Esophagus squamous epithelium (tissue), 5 donors: ENCODE measurements around the gene CYSRT1. TPM values are rescaled to one million over a fixed set of nuclear protein-coding genes. Genes with fewer than 3 reads are reported as not detected.

ENCODE experiments used
- DNase-seq: peaks from one replicate; lab custom pipeline; 2025; lab: John Stamatoyannopoulos, UW
- H3K27ac ChIP-seq, 4 donors: fragments of 200-600 bp; sonication (generic); one replicate each; pipeline ENCODE4 v1.5.1; 2016 to 2019; ENCODE audit warnings: mild to moderate bottlenecking in 1 of 4
- H3K27me3 ChIP-seq, 4 donors: fragments of 200-600 bp; sonication (generic); 1 replicate in 3 of 4; 2 replicates in 1 of 4; pipeline versions ENCODE4 v1.5.1 to v1.6.0; 2017 to 2021; ENCODE audit warnings: antibody characterized with exemption in 1 of 4
- H3K36me3 ChIP-seq, 3 donors: fragments of 200-600 bp; sonication (generic); one replicate each; pipeline ENCODE4 v1.5.1; 2016 to 2019
- H3K4me1 ChIP-seq, 3 donors: fragments of 200-600 bp; sonication (generic); one replicate each; pipeline ENCODE4 v1.5.1; 2017 to 2019
- H3K4me3 ChIP-seq, 4 donors: fragments of 200-600 bp; sonication (generic); 1 replicate in 3 of 4; 2 replicates in 1 of 4; pipeline ENCODE4 v1.5.1; 2016 to 2019; ENCODE audit warnings: mild to moderate bottlenecking in 2 of 4, moderate library complexity in 1 of 4
- H3K9me3 ChIP-seq, 3 donors: fragments of 200-600 bp; sonication (generic); one replicate each; pipeline ENCODE4 v1.5.1; 2016 to 2019
- CTCF ChIP-seq, 6 experiments: fragments of 450-650 bp in 4 of 6; fragments of 200-600 bp in 2 of 6; sonication (generic) in 2 of 6; IDR thresholded peaks; one replicate each; pipeline ENCODE4 v1.5.1; 2016 to 2019; ENCODE audit warnings: antibody characterized with exemption in 6 of 6, mild to moderate bottlenecking in 4 of 6, moderate library complexity in 4 of 6
- POLR2A ChIP-seq, 4 donors: fragments of 450-650 bp; IDR thresholded peaks; one replicate each; pipeline ENCODE4 v1.6.1; 2017; ENCODE audit warnings: antibody characterized with exemption in 4 of 4, mild to moderate bottlenecking in 4 of 4, moderate library complexity in 3 of 4
- WGBS, 2 donors: methylation state at CpG; one replicate each; pipeline ENCODE4 v1.1.5; 2018; 5-methylcytosine and 5-hydroxymethylcytosine counted together
- intact Hi-C: fragments of 100-400 bp; cut with DNase I; formaldehyde crosslinking; loops from one replicate; pipeline ENCODE4 v1.15.0; 2022
- total RNA-seq, 4 donors: library from RNA; depleted of rRNA; stranded (reverse); fragments of >200 nt; gene quantifications; one replicate each; pipeline ENCODE4 v1.1.0, GENCODE V29; 2016
- donor health status: DM: yes; HTN: yes; CAD: no.

The CYSRT1 gene
- total RNA-seq, 4 donors from 2014 or later = 114 to 301 (median 152) TPM

- Histone ChIP-seq H3K27ac (no peak overlapping the region), H3K27me3 (no peaks in the 10 kb centered on the region), H3K4me3 (no peak overlapping the region), H3K4me1 (peaks cover 0 to 33% (median 11%) of the 10 kb centered on the region in 3 donors), H3K9me3 (no peaks in the 10 kb centered on the region), H3K36me3 (peaks cover 23 to 87% (median 28%) of the 10 kb centered on the region in 3 donors)
- intact Hi-C loops = no loop called here
- no peak for TF ChIP-seq CTCF (IDR thresholded peaks at IDR 0.05)
- TF ChIP-seq POLR2A (IDR thresholded peaks at IDR 0.05) = no peak
- WGBS, 2 donors = 89 to 100% methylated on average over 1 to 14 of the region's 29 CpGs
- DNase-seq = no peak
These were observed 40.7 kb downstream of the CYSRT1 start for GRCh38 chr9:137265496-137266161.

- no peak overlapping the region for H3K4me3 ChIP-seq
- H3K4me1 ChIP-seq = peaks cover 0 to 38% (median 11%) of the 10 kb centered on the region in 3 donors
- DNase-seq = no peak
- TF ChIP-seq CTCF (IDR thresholded peaks at IDR 0.05) = no peak
- TF ChIP-seq POLR2A (IDR thresholded peaks at IDR 0.05) = no peak
- H3K27me3 ChIP-seq = no peaks in the 10 kb centered on the region
- intact Hi-C loops = no loop called here
- peaks cover 23 to 90% (median 28%) of the 10 kb centered on the region in 3 donors for H3K36me3 ChIP-seq
- H3K9me3 ChIP-seq = no peaks in the 10 kb centered on the region
- no peak overlapping the region for H3K27ac ChIP-seq
- 100% methylated on average over 3 of the region's 15 CpGs; no CpG with 5 or more reads in 1 of the 2 donors for WGBS, 2 donors
These were observed 41.2 kb downstream of the CYSRT1 start for GRCh38 chr9:137266162-137266527.

GRCh38 chr9:137266585-137267453, 41.8 kb downstream of the CYSRT1 start:
- WGBS, 2 donors = 85 to 94% methylated on average over 15 to 28 of the region's 34 CpGs
- Histone ChIP-seq H3K27me3 (no peaks in the 10 kb centered on the region), H3K36me3 (peaks cover 23 to 92% (median 28%) of the 10 kb centered on the region in 3 donors), H3K4me3 (no peak overlapping the region), H3K9me3 (no peaks in the 10 kb centered on the region), H3K4me1 (peaks cover 0 to 45% (median 11%) of the 10 kb centered on the region in 3 donors), H3K27ac (no peak overlapping the region)
- intact Hi-C loops = no loop called here
- DNase-seq = no peak
- no peak for TF ChIP-seq POLR2A (IDR thresholded peaks at IDR 0.05)
- no peak for TF ChIP-seq CTCF (IDR thresholded peaks at IDR 0.05)

- H3K27me3 ChIP-seq = no peaks in the 10 kb centered on the region
- peaks cover 33 to 100% (median 36%) of the 10 kb centered on the region in 3 donors for H3K36me3 ChIP-seq
- H3K27ac ChIP-seq = peak overlapping the region in 2 of 4 donors; percentile 8 to 68
- peaks cover 0 to 52% (median 15%) of the 10 kb centered on the region in 3 donors for H3K4me1 ChIP-seq
- DNase-seq = no peak
- no peak for TF ChIP-seq CTCF (IDR thresholded peaks at IDR 0.05)
- TF ChIP-seq POLR2A (IDR thresholded peaks at IDR 0.05) = no peak
- intact Hi-C loops = no loop called here
- 78 to 80% methylated on average over 1 to 3 of the region's 6 CpGs for WGBS, 2 donors
- no peaks in the 10 kb centered on the region for H3K9me3 ChIP-seq
- no peak overlapping the region for H3K4me3 ChIP-seq
These were observed 43.0 kb downstream of the CYSRT1 start for GRCh38 chr9:137267933-137268355.
